Activated T-cell treated with anti-CD3 and anti-CD28 coated beads for 1 hour (primary cell): ENCODE measurements around the gene METRNL.
"Not testable (repeated sequence)": the region's sequence is repeated elsewhere in the genome, so short reads cannot be mapped to it uniquely, and the experiment has no call there.

Experiments
- DNase-seq: peaks from one replicate; pipeline ENCODE4 v3.0.0-alpha.2; 2020; ENCODE audit warnings: low read depth

METRNL gene

DNA sequence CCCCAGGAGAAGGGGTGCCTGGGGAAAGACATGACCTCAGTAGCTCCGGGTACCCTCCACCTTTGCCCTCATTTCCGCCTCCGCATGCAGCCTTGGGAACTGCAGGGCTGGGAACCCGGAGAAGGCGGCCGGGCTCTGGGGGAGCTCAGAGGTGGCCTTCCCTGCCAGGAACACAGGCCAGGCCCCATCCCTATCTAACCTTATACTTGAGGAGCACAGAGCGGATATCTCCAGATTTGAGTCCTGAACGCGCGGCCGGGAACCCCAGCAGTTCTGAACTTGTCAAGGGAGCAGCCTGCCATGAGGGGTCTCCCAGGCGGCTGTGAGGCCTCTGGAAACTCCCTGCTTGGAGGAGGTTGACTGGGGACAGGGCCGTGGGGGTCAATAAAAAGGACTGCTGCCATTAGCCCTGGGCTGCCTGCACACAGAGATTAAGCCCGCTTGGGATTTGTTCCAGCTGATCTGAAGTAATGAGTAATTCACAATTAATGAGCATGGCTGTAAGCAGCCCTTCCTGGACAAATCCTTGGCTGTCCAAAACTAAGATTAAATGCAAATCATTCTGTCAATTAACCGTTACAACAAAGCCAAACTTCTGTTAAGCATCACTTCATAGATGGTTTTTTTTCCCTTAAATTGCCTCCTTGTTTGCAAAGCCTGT is 26.3 kb upstream of the METRNL start:
- no peak for DNase-seq

DNA sequence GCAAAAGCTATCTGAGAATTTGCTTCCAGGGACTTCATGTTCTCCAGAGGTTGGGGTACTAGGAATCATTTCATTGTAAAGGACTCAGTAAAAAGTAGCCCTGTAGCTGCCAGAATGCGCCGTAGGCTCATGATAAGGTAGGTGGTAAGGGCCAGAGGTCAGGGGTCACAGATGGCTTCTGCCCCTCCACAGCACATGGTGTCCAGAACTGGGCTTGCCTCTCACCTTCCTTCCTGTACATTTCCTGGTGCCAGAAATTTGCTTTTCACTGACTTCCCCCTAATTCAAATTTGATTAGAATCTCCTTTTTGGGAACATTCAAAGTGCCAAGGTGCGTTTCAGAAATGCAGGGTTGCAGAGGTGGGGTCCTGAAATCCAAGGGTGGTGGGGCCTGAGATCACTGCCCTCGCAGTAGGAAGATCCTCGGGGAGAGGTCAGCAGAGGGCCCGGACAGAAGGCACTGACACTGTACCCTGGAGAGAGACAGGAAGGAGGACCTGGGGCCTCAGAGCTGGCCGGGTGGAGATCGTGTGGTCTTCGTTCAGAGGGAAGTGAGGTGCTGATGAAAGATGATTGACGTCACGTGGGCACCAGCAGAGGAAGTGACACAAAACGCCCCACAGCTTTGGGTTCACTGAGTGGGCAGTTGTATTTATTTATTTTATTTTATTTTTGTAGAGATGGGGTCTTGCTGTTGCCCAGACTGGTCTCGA is 25.5 kb upstream of the METRNL start:
- no peak for DNase-seq

DNA sequence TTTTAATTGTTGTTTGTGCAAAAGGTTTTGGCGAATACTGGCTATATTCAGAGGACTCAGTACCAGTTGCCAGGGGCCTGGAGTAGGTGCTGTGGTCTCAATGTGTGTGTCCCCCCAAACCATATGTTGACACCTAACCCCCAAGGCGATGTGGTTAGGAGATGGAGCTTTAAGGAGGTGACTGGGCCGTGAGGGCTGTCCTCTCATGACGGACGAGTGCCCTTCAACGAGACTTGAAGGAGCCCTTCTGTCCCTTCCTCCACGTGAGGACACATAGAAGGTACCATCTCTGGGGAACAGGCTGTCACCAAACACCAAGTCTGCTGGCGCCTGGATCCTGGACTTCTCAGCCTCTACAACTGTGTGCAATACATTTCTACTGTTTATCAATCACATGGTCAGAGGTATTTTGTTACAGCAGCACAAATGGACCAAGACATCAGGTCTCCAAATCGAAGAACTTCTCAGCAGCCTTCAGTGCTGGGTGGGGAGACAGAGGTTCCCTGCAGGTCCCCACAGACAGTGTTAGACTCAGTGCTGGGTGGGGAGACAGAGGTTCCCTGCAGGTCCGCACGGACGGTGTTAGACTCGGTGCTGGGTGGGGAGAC is 24.8 kb upstream of the METRNL start:
- no peak for DNase-seq

DNA sequence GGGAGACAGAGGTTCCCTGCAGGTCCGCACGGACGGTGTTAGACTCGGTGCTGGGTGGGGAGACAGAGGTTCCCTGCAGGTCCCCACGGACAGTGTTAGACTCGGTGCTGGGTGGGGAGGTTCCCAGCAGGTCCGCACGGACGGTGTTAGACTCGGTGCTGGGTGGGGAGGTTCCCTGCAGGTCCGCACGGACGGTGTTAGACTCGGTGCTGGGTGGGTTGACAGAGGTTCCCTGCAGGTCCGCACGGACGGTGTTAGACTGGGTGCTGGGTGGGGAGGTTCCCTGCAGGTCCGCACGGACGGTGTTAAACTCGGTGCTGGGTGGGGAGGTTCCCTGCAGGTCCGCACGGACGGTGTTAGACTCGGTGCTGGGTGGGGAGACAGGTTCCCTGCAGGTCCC is 24.2 kb upstream of the METRNL start:
- not testable (repeated sequence) for DNase-seq

DNA sequence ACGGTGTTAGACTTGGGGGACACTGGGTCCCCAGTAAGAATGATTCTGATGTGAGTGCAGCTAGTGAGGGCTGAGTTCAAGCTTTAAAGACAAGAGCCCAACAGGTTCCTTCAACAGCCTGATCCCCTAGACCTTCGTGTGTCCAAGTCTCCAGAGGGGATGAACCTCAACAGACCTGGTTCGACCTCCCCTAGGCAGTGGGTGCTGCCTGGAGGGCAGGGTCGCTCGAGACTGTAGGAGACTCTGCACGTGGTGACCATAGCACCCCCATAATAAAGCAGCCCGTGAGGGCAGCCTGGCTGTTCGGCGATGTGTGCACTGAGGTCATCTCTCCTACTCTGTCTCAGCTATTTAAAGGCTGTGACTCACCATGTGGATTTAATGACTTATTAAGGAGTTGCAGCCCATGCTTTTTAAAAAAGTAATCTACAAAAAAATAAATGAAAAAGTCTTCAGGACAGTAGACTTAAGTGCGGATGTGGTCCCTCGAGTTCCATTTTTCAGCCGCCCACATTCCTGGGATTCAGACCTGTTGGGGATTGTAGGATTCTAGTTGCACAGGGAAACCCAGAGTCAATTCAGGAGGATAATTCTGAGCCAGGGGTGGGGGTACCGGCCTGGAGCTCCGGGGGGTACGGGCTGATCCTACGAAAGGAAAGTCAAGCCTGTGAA is 23.4 kb upstream of the METRNL start:
- no peak for DNase-seq

DNA sequence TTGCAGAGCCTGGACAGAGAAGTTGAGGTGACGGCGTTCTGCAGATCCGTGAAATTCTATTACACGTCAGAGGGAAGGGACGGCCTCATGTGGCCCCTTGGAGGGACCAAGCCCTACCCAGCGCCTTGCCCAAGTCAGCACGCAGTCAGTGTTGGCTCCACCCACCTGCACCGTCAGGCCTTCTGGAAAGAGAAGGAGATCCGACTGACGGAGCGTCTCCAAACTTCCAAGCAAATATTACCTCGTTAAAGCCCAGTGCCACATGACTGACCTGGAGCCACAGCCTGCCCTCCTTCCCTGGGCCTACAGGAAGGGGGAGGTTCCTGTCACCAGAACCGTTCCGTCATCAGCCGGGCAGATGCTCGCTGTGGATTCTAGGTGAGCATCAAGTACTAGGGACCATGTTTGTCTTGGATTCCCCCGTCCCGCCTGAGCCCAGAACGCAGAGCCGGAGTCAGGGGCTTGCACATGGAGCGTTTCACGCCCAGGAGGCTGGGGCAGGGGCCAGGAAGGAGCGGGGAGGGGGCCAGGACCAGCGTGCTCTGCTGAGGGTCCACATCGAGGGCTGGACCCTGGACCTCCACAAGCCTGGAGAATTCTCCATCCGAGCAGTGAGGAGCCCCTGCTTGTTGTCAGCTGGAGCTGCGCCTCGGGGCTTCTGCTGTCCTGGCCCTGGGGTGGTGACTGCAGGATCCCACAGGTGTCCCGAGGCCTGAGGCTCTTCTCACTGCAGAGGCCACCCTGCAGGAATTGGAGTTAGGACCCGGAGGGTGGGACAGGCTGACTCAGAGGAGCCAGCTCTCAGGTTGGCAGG is 22.6 kb upstream of the METRNL start:
- no peak for DNase-seq

DNA sequence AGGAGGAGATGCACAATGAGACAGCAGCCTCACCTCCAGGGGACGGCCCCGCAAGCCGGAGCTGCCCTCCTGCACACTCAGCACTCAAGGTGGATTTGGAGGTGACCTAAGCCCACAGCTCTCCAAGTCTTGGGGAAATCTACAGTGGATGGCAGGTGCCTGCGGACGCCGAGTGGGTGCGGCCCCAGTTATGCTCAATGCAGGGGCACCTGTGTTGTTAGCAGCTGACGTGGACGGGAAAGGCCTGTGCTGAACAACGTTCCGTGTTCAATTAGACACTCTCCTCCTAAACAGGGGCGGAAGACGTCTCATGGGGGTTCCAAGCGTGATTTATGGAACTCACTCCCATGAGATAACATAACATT is 22.0 kb upstream of the METRNL start:
- no peak for DNase-seq

DNA sequence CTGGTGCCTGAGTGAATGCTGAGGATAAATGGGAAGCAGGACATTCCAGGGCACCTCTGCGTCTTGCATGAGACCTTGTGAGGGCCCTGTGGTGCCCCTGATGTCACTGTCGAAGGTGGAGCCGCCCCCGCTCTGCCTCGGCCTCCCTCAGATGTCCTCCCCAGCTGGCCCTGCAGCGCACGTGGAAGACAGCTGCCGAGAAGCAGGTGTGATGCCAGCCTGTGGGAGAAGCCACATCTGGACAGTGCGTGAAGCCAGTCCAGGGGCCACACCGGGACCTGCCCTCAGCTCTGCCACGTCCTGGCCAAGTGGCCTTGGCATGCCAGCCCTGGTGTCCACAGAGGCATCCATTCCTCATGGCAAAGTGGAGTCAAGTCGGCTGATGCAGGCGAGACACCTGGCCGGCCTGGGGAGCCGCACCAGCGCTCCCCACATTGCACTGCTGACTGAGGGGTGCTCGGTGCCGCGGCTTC is 21.6 kb upstream of the METRNL start:
- DNase-seq, result no peak

DNA sequence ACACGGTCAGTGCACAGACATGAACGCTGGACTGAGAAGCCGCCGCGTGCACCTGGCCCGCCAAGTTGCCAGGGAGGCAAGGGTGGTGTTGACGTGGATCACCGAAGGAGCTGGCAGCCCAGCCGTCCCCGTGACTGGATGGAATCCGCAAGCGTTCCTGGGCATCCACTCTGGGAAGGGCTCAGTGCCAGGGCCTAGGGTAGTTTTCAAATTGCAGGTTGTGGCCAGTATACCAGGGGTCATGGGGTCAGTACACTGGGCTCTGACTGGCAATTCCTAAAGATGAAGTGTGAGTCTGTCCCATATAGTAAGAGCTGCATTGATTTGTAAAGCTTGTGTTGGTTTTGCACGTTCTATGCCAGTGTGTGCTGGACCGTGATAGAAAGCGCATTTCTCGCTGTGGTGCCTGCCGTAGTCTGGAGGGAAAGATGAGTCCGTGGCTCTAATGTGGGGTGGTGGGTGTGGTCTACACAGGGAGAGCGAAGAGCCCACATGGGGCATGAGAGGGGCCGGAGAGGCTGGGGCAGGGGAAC is 21.1 kb upstream of the METRNL start:
- no peak for DNase-seq

DNA sequence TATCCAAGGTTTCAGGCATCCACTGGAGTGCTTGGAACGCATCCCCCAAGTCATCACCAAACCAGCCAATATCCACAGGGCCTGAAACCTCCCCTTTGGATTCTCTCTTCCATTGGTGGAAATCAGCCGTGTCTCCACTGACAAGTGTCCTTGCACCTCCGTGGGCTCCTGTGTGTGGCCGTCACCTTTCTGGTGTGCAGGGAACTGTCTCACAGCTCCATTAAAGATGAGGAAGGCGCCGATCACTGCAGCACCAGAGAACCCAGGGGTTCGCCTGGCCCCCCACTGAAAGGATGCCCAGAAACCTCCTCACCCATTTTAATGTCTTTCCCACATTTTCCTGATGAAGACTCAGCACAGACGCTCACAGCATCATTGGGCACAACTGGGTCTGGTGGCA is 17.8 kb upstream of the METRNL start:
- DNase-seq, result no peak

DNA sequence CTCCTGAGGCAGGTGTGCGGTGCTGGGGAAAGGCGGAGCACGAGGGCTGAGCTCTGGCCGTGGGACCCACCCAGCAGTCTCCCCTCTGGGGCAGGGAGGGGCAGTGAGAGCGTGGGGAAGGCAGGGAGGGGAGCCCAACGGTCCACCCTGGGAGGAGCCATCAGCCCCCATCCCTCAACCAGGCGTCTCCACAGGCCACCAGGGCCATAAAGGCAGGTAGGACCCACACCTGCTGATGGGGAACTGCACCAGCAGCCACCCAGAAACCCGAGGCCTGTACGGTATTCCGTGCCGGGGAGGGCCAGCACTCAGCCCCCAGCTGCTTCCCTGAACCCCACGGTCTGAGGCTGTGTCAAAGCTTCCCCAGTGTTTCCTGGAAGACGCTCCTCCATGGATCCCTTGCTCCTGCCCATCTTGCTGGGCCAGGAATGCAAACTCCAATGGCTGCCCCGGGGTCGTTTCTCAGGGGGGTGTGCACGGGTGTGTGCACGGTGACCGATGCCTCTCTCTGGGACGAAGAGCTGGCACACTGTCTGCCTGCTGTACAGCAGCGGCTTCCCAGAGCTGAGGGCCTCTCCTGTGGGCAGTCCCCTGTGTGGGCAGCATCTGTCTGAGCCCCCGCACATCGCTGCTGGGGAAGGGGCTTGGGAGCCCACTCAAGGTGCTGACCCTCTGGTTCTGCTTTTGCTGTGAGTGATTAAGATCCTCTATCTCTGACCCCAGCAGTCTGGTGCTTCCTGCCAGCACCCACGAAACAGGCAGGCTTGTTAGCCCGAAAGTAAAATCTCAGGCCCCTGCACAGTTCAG is 17.2 kb upstream of the METRNL start:
- DNase-seq, result no peak

DNA sequence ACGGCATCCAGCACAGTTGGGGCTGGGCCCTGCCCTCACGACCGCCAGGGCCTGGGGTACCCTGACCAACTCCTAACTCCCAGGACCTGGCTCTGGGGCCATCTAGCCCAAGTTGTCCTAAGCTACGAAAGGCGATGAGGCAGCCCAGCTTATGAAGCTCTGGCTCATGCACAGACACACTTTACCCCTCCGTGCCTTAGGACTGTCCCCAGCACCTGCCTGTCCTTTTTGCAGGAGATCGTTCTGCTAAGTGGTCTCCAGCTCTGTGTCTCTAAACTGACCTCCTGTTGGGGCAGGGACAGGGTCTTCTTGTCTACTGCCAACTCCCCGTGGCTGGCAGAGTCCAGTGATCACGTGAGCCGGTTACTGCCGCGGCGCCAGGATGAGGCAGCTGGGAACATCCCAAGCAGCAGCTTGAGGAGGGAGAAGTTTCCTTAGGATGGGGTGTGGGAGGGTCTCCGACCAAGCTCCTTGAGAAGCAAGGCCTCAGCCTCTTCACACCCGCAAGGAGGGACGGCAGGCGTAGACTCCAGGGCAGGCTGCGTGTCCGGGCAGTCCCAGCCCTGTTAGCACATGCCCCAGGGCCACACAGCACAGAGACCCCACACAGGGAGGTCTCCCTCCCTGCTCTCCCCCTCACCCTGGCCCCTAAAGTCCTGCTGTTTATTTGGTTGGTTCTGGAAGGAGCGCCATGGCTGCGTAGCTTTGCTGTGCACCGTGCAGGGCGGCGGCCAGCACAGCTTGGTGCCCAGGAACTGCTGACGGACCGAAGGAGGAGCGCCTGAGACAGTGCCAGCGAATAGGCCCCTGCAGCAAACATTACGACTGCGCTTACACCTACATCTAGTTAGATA is 16.4 kb upstream of the METRNL start:
- no peak for DNase-seq

DNA sequence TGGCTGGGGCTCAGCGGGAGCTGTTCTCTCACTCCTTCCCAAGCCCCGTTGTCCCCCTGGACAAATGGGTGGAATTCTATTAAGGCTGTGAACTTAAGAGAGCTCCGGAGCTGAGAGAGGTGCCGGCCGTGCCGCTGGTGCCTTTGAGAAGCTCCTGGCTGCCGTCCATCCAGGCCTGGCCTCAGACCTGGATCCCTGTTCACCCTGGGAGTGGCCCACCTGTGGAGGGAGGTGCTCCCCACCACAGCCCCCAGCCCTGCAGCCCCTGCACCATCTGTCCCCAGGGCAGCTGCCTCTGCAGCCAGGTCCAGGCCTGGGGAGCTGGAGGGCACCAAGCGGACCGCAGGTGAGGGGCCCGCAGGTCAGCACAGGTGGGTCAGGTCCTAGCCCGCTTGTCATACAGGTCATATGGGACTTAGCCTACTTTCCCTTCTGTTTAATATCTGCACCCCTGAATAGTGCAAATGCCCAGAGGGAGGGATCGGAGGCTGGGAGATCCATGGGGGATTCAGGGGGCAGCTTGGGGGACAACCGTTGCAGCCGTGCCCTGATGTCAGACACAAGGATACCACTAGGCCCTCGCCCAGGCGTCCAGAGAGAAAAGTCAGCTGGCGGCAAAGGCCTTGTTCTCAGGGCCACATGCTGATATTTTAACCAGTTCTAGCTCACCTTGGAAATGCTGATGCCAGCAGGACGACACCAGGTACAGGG is 15.2 kb upstream of the METRNL start:
- DNase-seq, result no peak

DNA sequence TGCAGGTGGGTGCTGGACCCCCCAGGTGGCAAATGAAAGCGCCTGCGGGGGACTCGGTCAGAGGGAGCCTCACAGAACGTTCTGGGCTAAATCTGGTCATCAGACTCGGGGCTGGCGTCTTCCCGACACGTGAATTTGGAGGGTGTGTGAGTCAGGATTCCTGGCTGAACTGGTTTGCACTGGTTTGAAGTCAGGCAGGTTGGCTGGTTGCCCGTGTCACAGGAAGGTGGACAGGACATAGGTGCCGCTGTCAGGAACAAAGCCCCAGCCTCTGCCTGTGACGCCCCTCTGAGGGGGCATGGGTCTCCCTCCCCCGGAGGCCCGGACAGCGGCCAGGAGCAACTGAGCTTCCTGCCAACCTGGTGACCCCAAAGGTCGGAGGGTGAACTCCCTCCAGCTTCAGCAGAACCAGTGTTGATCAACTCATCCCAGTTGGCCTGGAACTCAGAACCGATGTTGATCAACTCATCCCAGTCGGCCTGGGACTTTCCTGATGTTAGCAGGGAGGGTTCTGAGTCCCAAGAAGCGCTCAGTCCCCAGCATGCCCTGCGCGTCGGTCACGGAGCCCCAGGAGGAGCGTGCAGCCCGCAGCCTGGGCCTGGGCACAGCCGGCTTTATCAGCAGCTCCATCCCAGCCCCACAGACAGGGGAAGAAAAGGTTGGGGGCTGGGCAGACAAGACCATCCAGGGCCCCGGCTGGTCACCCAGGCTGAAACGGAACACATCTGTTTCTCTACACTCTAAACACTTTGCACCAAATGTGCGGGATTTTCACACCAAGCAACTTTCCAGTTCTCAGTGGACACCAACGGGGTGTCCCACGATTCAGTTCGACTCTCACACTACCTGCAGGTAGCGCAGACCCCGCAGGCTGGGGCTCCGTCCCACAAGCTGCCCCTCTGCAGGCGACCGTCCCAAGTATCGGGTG is 14.4 kb upstream of the METRNL start:
- no peak for DNase-seq

DNA sequence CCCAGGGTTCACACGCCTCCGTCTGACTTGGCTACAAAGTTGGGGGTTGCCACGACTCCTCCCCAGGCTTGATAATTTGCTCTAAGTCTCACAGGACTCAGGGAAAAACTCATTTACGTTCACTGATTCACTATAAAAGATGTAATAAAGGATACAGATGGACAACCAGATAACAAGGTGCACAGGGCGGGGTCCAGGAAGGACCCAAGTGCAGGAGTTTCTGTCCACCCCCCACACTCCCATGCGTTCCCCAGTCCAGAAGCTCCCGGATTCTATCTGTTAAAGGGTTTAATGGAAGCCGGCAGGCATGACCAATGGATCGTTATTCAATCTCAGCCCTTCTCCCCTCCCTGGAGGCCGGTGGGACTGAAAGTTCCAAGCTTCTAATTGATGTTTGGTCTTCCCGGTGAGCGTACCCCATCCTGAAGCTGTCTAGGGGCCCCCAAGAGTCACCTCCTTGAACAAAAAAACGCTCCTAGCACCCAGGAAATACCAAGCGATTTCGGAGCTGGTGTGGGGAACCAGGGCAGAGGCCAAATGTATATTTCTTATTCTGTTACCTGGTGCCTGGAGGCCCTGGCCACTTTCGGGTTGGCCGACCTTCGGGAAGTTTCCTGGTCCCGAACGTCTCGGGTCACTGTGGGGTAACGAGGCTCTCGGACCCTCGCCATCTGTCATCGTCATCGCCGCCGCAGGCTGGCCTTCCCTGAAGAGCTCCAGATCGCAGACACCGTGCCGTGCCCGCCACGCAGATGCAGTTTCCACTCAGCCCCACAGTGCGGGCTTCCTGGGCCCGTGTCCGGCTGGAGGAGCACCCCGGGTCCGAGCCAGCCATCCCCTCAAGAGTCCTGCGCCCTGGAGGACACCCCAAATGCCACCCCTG is 13.5 kb upstream of the METRNL start:
- DNase-seq, result no peak

DNA sequence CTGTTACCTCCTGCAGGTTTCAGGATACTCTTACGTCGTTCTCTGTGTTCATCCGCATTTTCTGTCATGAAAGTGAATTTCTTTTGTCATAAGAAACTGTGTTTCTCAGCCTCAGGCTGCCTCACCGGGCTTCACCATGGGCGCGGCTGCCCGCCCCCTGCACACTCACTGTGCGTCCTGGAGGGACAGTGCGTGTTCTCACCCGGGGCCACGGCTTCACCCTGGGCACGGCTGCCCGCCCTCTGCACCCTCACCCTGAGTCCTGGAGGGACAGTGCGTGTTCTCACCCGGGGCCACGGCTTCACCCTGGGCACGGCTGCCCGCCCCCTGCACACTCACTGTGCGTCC is 12.9 kb upstream of the METRNL start:
- not testable (repeated sequence) for DNase-seq

DNA sequence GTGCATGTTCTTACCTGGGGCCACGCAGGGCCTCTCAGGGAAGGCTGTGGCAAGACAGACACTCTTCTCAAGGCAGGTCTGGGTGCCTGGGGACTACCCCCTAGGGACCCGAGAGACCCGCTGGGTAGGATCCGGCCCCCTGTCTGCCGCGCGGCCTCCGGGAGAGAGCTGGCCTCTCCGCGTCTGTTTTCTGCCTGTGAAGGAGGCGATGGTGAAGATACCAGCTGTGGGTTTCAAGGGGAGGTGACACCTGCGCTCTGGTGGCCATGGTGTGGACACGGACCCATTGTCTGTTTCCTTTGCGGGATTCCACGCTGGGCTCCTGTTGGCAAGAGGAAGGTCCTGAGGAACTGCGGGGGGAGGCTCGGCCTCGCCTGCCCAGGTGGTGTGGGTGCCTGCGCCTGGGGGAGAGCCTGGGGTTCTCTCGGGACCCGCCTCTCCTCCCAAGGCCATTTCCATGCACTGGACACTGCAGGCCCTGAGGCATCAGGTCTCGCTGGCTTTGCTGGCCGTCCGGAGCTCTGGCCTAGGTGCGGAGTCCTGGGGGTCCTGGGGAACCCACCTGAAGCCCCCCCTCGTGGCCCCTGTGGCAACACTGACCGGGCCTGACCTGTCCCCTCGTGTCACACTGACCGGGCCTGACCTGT is 12.2 kb upstream of the METRNL start:
- no peak for DNase-seq
